ENCODE measurements around the gene FLOT1.

- no peak for TF ChIP-seq CTCF (IDR thresholded peaks at IDR 0.05)
- TF ChIP-seq EZH2 (IDR thresholded peaks at IDR 0.05; ENCODE audit: borderline replicate concordance, insufficient read depth, low read depth, low read length, poor library complexity, severe bottlenecking) = no peak
These were observed 10.1 kb downstream of the FLOT1 start for GRCh38 chr6:30732237-30732943.

Data from B cell (primary cell).